GM23248 (cell line): ENCODE results near the gene ZNF311.

Experiments used
- EZH2 ChIP-seq: fragments of 200-600 bp; sonication (generic); IDR thresholded peaks from 2 replicates; pipeline ENCODE4 v1.6.1; 2018; ENCODE audit warnings: antibody characterized with exemption, mild to moderate bottlenecking; ENCODE audit not compliant: insufficient read depth, poor library complexity, severe bottlenecking
- EZH2phosphoT487 ChIP-seq: fragments of 200-600 bp; sonication (generic); IDR thresholded peaks from 2 replicates; pipeline ENCODE4 v1.6.1; 2018; ENCODE audit warnings: antibody characterized with exemption, moderate library complexity, mild to moderate bottlenecking, low read depth; ENCODE audit not compliant: insufficient read depth

DNA sequence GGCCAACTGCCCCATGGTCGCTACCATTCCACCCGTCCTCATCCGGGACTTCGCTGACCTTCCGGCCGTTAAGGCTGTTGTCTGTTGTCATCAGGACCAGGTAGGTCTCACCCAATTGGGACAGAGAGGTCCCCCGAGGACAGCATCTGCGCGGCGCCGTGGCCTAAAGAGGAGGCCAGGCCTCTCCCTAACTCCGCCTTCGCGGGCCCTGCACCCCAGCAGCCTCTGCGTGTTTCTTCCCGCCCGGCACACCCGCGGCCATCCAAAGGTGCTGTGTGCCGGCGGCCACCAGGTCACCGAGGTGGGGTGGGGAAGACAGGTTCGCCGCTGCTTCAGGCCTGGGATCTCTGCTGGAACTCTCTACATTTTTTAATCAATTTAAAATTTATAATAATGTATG, 30.8 kb upstream of the ZNF311 start:
- no peak for TF ChIP-seq EZH2
- TF ChIP-seq EZH2phosphoT487 = no peak
